ENCODE results near the gene KIAA0319L.
A peak's percentile ranks its signal among the peaks of the same experiment; 100 is the strongest.

Gene KIAA0319L

DNA sequence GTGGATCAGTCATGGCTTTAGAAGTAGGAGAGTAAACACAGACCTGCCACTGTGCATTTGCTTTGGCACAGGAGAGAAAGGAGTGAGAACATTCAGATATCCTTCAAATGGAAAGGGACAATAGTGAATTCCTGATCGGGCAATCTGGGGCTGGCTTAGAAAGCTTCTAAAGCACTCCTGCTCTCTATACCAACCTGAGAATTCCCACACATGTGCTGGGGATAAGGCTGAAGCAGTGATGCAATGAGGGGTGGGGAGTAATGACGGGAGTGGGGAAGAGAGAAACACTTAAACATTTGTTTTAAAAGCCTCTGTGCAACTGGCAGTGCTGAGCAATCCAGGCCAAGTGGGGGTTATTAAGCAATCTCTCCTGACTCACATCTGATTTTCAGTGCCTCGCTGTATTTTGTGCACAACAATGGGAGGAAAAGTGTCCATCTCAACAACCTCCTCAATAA lies 108.8 kb downstream of the KIAA0319L start:
- TF ChIP-seq GATA3 (IDR thresholded peaks at IDR 0.05; ENCODE audit: low read depth, low read length), result no peak
- TF ChIP-seq GATA2 (IDR thresholded peaks at IDR 0.05; ENCODE audit: low read depth, low read length), result no peak

DNA sequence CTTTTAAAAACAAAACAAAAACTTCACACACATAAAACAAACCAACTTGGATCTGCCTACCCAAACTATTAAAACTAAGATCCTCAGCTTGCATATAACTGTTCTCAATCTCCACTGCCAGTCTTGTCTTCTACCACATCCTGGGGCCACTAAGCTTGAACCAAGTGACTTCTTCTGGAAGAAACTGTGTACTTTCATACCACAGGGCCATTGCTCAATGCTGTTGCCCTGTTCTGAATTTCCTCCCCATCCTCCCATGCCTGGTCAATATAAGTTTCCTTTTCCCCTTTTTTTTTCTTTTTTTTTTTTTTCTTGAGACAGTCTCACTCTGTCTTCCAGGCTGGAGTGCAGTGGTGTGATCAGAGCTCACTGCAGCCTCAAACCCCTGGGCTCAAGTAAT lies 109.9 kb downstream of the KIAA0319L start:
- TF ChIP-seq GATA2 (IDR thresholded peaks at IDR 0.05; ENCODE audit: low read depth, low read length), result no peak
- TF ChIP-seq GATA3 (IDR thresholded peaks at IDR 0.05; ENCODE audit: low read depth, low read length), result no peak

DNA sequence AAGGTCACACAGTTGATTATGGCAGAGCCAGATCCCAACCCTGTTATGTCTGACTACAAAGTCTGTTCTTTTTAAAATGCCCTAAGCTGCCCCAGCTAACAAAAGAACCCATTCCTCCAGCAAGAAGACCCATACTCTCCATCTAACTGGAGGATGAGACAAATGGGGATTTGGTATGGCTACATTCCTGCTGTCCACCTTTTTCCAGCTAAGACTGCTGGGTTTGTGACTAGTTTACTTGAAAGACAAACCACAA lies 112.8 kb downstream of the KIAA0319L start:
- TF ChIP-seq GATA2 (IDR thresholded peaks at IDR 0.05; ENCODE audit: low read depth, low read length) (no peak), GATA3 (IDR thresholded peaks at IDR 0.05; ENCODE audit: low read depth, low read length) (no peak)

DNA sequence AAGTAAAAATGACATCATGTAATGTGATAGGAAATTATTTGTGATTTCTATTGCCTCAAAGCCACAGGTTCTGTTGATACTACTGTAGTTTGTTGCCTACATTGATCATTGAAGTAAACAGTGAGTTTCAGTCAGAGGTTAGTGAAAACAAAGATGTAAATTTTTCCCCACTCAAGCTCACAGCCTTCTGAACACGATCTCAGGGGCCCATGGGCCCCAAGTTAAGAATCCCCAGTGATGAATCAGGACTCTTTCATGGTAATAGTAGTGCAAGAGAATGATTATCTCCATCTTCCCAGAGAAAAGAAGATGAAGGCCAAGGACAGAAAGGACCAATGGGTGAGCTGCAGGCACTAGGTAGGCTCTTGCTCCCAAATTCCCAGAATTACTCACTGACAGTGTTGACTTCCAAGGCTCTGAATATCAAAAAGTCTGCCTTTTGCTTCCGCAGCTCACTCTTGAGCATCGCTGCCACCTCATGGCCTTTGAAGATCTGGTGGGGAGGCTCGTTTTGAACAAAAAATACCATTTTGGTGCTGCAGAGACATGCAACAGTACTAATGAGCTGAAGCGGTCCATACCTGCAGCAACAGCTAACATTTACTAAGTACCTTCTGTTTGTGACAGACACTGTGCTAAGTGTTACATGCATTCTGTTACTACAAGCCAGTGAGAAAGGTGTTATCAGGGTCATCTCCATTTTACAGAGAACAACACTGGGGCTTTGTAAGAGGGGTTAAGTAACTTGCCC lies 113.3 kb downstream of the KIAA0319L start:
- TF ChIP-seq GATA2 (IDR thresholded peaks at IDR 0.05; ENCODE audit: low read depth, low read length), result no peak
- no peak for TF ChIP-seq GATA3 (IDR thresholded peaks at IDR 0.05; ENCODE audit: low read depth, low read length)

GRCh38 chr1:35442734-35443133 lies 114.5 kb downstream of the KIAA0319L start:
- TF ChIP-seq GATA3 (IDR thresholded peaks at IDR 0.05; ENCODE audit: low read depth, low read length) (no peak), GATA2 (IDR thresholded peaks at IDR 0.05; ENCODE audit: low read depth, low read length) (no peak)

DNA sequence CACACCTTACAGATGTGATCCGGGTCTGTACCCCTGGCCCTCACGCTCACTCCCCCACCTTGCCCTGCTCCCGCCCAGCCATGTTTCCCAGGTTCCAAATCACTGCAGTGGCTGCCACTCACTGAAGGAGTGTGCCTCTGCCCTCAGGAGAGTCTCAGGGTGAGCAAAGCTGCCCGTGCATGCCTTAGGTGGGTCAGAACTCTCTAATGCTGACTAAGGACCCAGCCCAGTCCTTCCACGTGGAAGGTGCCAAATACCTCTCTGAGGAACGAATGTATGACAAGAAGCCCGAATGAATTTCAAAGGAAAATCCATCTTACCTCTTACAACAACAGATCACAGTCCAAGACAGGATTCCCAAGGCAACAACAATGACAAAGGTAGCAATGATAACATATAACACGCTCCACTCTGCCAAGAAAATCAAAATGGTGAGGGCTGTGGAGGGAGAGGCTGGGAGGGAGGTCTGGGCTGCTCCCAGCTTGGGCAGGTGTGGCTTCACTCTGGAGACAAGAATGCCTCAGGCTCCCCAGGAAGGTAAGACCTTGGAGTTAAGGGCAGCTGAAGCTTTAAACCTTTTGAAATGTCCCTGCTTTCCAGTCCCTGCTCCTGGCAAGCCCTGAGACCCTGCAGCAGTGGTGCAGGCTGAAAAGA lies 115.2 kb downstream of the KIAA0319L start:
- no peak for TF ChIP-seq GATA3 (IDR thresholded peaks at IDR 0.05; ENCODE audit: low read depth, low read length)
- no peak for TF ChIP-seq GATA2 (IDR thresholded peaks at IDR 0.05; ENCODE audit: low read depth, low read length)

- TF ChIP-seq GATA3 (IDR thresholded peaks at IDR 0.05; ENCODE audit: low read depth, low read length) (no peak), GATA2 (IDR thresholded peaks at IDR 0.05; ENCODE audit: low read depth, low read length) (no peak)
These were observed 117.6 kb downstream of the KIAA0319L start for GRCh38 chr1:35439626-35440025.

- no peak for TF ChIP-seq GATA2 (IDR thresholded peaks at IDR 0.05; ENCODE audit: low read depth, low read length)
These were observed 120.0 kb downstream of the KIAA0319L start for GRCh38 chr1:35437200-35437599.

GRCh38 chr1:35436078-35436477 lies 121.1 kb downstream of the KIAA0319L start:
- TF ChIP-seq GATA3 (IDR thresholded peaks at IDR 0.05; ENCODE audit: low read depth, low read length), result no peak
- TF ChIP-seq GATA2 (IDR thresholded peaks at IDR 0.05; ENCODE audit: low read depth, low read length), result no peak

DNA sequence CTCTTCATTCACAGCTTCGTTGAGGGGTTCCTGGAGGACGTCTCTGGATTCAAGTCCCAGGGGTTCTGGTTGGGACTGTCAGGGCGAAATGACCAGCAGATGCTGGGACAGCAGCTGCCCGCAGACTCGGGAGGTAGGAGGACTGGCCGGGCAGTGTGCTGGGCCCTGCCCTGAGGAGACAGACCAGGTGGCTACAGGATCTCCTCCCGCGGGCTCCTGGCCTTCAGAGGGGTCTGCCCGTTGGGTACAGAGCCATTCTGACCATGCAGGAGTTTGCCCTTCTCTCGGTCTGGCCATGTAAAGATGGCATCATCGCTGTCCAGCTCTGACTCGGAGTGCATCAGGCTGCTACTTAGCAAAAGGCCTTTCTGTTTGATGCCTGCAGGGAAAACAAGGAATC lies 122.5 kb downstream of the KIAA0319L start:
- no peak for TF ChIP-seq GATA3 (IDR thresholded peaks at IDR 0.05; ENCODE audit: low read depth, low read length)

DNA sequence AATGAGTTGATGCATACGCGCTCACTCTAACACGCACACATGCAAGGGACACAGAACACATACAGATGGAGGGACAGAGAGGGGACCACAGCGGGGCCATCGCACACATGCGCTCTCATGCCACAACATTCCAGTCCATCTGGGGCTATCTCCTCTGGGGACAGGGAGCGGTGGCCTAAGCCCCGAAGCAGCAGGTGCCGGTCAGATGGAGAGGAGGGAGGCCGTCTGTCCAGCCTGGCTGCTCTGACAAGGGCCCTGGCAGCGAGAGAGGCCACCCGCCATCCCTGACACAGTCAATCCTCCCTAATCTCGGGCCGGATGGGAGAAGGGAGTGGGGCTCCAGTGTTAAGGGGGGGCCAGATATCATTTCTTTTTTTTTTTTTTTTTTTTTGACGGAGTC lies 123.5 kb downstream of the KIAA0319L start:
- TF ChIP-seq GATA3 (IDR thresholded peaks at IDR 0.05; ENCODE audit: low read depth, low read length) (no peak), GATA2 (IDR thresholded peaks at IDR 0.05; ENCODE audit: low read depth, low read length) (no peak)

- TF ChIP-seq GATA2 (IDR thresholded peaks at IDR 0.05; ENCODE audit: low read depth, low read length), result no peak
- no peak for TF ChIP-seq GATA3 (IDR thresholded peaks at IDR 0.05; ENCODE audit: low read depth, low read length)
These were observed 125.0 kb downstream of the KIAA0319L start for GRCh38 chr1:35432231-35432630.

GRCh38 chr1:35431173-35431599 lies 126.0 kb downstream of the KIAA0319L start:
- TF ChIP-seq GATA3 (IDR thresholded peaks at IDR 0.05; ENCODE audit: low read depth, low read length) (no peak), GATA2 (IDR thresholded peaks at IDR 0.05; ENCODE audit: low read depth, low read length) (peak; percentile 32; the same call in 1 of the 2 replicates)

- TF ChIP-seq GATA2 (IDR thresholded peaks at IDR 0.05; ENCODE audit: low read depth, low read length), result no peak
- no peak for TF ChIP-seq GATA3 (IDR thresholded peaks at IDR 0.05; ENCODE audit: low read depth, low read length)
These were observed 126.4 kb downstream of the KIAA0319L start for GRCh38 chr1:35430762-35431161.

DNA sequence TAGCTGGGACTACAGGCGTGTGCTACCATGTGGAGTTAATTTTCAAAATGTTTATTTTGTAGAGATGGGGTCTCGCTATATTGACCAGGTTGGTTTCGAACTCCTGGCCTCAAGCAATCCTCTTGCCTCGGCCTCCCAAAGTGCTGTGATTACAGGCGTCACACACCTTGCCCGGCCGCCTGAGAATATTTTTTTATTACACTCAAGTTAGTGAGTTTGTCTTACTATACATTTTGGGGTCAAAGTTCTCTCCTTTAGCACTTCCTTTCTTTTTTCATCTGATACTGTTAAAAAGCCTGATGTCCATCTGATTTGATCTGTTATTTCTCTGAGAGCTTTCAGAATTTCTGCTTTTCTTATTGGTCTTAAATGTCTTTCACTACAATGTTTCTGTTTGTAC lies 128.8 kb downstream of the KIAA0319L start:
- TF ChIP-seq GATA3 (IDR thresholded peaks at IDR 0.05; ENCODE audit: low read depth, low read length) (no peak), GATA2 (IDR thresholded peaks at IDR 0.05; ENCODE audit: low read depth, low read length) (no peak)

Measured in SH-SY5Y (cell line).